ENCODE results near the gene ARL5A.

- TF ChIP-seq CTCF (IDR thresholded peaks at IDR 0.05; ENCODE audit: insufficient read depth, low read length) (no peak), GABPA (IDR thresholded peaks at IDR 0.05; ENCODE audit: low read depth) (no peak), POLR2AphosphoS5 (IDR thresholded peaks at IDR 0.05; ENCODE audit: low read depth) (no peak), REST (IDR thresholded peaks at IDR 0.05; ENCODE audit: insufficient replicate concordance, low read depth) (no peak)
These were observed 53.0 kb downstream of the ARL5A start for GRCh38 chr2:151775057-151775740.

Measured in HL-60 (cell line).